HL-60/S4 treated with retinoic acid at 250 ng/mL for 4 days and 3 days (cell line): ENCODE results near the gene CIPC.

Experiments
- in situ Hi-C: fragments of 300-500 bp; cut with MboI; formaldehyde crosslinking; loops from 2 replicates; pipeline ENCODE4 v1.7.0; 2022; ENCODE audit warnings: low sequenced_read_pairs

CIPC gene

DNA sequence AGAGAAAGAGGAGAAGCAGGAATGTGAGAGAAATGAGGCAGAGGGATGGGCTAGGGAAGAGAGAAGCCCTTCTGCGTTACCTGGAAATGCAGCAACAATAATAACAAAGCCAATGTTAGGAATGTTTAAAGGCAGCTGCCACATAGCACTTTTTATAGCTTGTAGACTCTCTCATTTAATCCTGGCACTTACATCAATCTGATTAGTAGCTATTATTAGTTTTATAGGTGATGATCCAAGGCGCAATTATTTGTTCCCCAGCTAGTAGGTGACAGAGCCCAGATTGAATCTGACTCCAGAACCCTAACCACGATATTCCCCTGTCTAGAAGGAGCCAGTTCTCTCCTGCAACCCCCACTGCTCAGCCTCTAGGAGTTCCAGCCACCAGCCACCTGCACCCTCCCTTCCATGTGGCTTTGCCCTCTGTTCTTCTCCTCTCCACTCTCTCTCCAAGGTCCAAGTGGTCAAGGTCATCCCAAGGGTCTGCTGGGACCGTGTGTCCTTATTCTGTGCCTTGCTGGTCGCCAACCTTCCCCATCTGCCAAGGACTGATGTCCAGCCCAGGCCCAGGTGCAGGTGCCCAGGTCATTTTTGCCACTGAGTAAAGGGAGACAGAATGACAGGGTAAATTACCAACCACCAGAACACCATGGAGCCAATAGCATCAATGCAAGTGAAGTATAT lies 29.4 kb upstream of the CIPC start:
- in situ Hi-C loops = loop anchor here (10.0 kb wide), 1 partner anchor 184 kb away; no protein-coding TSS in a partner anchor

DNA sequence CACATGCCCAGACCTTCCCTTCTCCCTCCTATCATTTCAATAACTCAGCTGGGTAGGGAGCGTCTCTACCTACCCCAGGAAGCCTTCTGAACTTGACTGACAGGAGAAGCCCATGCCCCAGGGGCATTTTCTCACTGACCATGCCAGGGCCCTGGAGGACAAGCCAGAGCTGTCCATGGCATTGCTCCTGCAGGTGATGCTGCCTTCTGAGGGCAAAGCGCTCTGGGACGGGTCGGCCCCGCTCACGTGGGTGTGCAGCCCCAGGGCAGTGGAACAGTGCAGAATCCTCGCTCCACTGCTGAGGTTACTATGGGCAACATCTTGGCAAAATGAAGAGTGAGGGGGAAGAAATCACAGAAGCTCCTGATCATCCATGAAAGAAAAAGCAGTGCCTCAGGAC lies 28.5 kb upstream of the CIPC start:
- in situ Hi-C loops = loop anchor here (10.0 kb wide), 1 partner anchor 185 kb away; no protein-coding TSS in a partner anchor

- in situ Hi-C loops = no loop called here
Observed at GRCh38 chr14:77071938-77072388, 26.1 kb upstream of the CIPC start.

DNA sequence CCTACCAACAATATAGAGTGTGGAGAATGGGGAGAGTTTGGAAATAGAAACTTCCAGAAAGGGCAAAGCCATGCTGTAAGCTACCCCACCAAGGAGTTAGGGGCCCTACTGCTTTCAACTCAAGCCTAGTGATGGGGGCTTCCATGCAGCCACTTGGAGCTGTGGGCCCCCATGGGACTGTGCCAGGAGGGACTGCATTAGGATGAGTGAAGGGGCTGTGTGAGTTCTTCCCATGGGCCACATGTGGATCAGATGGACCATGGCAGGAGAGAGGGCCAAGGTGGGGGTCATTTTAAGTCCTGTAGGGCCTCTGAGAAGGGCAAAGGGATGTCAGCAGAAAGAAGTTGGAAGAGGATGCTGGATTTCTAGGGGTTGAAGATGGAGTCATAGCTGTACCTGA lies 23.1 kb upstream of the CIPC start:
- in situ Hi-C loops = no loop called here

DNA sequence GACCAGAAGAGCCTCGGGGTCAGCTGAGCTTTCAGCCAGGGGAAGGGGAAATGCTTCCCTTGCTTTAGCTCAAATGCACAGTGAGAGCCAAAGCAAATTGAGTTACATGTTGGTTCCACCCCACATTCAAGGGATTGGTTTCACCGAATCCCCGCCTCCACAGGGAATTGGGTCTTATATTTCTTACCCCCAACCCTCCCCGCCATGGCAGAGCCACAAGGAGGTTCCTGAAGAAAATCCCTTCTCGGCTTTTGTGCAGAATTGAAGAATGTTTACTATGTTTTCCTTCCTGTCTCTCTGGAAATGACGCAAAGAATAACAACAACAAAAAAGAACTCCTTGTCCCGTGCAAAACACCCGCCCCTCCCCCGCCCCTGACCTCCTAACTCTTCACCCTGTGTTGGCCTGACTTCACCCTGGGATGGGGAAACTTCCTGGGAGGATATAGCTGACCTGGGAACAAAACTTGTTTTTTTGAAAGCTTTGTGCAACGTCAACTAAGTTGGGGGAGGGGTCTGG lies 21.9 kb upstream of the CIPC start:
- in situ Hi-C loops = no loop called here

- in situ Hi-C loops = no loop called here
Observed at GRCh38 chr14:77077040-77077439, 21.0 kb upstream of the CIPC start.

DNA sequence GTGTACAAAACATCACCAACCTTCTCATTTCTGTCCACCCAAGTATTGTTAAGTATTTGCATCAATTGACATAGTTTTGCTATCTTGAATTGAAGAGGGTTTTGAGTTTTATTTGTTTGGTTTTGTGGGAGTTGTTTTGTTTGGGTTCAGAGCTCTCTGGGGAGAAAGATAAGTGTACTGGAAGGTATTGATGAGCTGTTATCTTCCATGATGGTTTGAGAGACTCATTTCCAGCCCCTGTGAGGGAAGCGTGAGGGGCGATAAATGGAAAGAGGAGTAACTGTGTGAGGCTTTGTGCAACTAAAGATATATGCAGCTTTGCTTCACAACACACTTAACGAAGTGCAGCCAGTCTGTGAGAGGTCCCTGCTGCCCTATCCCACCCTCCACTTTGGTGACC lies 15.7 kb upstream of the CIPC start:
- in situ Hi-C loops = no loop called here

DNA sequence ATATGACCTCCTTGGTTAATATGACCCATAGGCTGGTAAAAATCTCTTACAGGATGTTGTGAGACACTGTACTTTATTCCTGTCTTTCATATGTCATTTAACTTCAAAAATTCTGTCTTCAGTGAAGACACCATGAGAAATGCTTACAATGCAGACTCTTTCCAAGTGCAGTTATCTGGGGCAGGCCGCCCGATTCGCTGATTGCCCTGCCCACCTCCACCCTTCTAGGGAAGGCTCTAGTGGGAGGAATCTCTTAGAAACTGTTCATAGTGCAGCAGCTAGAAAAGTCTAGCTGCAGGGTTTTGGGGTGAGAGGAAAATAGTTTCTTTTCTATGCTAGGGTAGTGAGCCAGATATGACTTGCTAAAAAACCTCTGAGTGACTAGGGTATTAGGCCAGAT lies 15.0 kb upstream of the CIPC start:
- in situ Hi-C loops = no loop called here

- in situ Hi-C loops = no loop called here
Observed at GRCh38 chr14:77084985-77085384, 13.1 kb upstream of the CIPC start.

GRCh38 chr14:77085538-77085937 lies 12.5 kb upstream of the CIPC start:
- in situ Hi-C loops = no loop called here

- in situ Hi-C loops = no loop called here
Observed at GRCh38 chr14:77086017-77086727, 11.9 kb upstream of the CIPC start.

DNA sequence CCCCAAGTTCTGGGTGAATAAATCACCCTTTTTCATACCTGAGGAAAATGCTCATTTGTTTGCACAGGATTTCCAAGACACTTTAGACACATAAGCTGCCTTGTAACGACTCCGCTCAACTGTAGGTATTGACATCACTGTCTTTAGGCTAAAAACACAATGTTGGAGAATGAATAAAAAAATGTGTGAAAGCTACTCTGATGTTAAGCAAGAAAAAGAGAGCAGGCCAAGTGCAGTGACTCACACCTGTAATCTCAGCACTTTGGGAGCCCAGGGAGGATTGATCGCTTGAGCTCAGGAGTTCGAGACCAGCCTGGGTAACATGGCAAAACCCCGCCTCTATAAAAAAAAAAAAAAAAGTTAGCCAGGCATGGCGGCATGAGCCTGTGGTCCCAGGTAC lies 11.1 kb upstream of the CIPC start:
- in situ Hi-C loops = no loop called here

DNA sequence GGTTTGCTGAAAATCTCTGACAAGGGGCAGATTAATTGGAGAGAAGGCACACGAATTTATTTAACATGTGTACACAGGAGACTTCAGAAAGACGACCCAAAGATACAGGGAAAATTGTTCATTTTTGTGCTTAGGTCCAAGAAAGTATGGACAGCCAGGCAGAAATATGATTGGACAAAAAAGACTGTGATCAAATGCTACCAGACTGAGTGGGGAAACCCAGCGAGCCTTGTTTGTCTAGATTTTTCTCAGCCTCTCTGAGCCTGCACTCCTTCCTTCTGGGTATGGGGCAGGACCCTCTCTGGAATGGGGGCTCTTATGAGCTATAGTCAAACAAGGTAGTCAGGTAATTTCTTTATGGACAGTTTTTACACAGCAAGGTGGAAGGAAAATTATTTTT lies 10.4 kb upstream of the CIPC start:
- in situ Hi-C loops = no loop called here

DNA sequence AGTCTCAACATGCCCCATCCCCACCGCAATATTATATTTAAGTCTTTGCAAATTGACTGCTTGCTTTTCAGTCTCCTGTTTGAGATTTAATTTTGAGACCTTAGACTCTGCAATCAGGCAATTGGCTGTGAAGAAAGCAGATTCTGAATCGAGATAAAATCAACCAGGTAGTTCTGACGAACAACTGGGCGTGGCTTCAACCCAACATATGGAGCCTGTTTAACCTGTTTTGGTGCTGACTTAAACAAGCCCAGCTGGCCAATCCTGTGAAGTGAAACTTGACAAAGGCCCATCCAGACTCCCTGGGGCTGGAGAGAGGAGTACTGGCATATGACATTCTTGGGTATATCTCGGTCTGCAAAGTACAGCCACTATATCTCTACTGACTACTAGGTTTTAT lies 9.8 kb upstream of the CIPC start:
- in situ Hi-C loops = no loop called here

GRCh38 chr14:77088645-77089044 lies 9.4 kb upstream of the CIPC start:
- in situ Hi-C loops = no loop called here

DNA sequence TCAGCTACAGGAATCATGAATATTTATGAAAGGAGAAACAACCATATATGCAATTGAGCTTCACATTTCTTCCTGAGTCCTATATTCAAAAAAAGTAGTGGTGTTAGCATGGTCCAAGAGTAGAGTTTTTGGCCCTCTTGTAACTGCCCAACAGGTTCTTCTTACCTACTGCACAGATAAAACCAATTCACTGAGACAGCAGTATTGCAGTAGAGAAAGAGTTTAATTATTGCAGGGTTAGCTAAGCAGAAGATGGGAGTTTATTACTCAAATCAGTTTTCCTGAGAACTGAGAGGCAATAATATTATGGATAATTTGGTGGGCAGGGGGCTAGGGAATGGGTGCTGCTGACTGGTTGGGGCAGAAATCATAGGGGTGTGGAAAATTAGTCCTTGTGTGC lies 6.5 kb upstream of the CIPC start:
- in situ Hi-C loops = no loop called here

DNA sequence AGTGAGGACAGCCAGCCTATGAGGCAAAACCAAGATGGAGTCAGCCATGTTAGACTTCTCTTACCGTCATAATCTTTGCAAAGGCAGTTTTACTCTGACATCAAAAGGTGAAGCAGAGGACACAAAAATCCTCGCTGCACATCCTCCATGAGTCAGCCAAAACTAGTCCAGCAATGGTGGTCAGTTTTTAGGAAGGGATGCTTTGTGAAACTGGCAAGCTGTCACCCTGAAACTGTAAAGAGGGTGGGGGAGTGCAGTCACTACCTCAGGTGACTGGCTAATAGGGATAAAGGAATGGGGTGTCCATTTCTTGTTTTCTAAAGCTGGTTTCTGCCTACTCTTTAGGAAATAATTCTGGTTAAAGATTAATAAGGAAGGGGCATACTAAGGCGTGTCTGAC lies 5.4 kb upstream of the CIPC start:
- in situ Hi-C loops = no loop called here

- in situ Hi-C loops = no loop called here
Observed at GRCh38 chr14:77094672-77095284, 3.3 kb upstream of the CIPC start.

DNA sequence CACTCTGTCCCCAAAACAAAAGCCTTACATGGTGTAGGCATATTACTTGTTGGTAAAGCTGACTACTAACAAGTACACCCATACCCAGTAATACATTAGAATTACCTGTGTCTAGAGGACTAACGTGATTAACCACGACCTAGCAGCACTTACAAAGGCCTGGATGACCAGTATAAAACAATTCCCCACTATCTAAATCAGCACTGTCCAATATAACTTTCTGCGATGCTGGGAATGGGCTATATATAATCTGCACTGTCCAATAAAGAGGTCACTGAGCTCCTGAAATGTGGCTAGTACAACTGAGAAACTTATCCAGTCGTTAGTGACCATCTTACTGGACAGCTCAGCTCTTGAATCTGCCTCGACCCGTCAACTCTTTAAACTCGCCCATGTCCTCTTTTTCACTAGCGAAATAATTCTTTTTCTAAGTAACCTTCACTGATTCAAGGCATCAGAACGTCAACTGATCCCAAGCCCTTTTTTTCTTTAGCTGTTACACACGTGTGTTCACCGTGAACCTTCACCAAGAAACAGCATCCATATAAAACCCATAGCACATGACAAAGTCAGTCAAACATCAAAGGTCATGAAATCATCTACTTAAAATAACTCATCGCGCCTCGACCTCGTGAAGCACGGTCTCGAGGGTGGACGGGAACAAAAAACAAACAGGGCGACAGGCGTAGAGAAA lies 905 bp upstream of the CIPC start:
- in situ Hi-C loops = no loop called here

DNA sequence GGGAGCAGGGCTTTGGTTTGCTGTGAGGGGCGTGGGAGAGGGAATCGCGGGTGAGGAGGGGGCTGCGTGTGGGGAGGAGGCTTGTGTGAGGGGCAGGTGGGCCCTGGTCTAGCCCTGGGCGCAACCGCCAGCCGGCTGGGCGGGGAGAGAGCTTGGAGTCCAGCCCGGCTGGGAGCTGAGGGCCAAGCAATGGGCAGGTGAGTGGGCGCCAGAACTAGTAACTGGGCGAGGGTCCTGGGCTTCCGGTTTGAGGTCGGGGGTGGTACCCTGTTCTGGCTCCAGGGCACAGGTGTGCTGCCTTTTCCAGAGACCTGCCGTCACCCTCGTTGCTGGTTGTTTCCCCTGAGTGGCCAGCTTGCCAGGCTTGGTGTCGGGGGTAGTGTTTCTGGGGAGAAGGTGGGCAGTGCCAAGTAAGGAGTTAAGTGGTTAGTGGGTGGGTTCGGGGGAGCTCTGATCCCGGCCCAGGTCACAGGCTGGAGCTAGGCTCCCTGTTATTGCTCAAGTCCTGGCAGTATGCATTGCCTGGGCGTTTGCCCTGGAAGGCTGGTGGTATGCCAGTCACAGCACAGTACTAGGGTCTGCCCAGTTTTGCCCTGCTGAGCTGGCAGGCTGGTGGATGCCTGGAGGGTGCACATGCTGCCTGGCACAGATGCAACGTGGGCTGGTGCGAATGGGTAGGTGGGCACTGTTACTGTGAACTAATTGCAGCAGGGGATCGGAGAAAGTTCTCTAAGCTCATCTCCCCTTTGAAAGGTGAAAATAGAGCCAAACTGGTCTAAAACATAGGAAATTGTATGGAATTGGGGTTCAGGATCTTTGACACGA lies 683 bp downstream of the CIPC start:
- in situ Hi-C loops = no loop called here
